Measurements from ENCODE around the gene EPB42. TPM values are rescaled to one million over a fixed set of nuclear protein-coding genes. Genes with fewer than 3 reads are reported as not detected.
"Not testable (repeated sequence)": the region's sequence is repeated elsewhere in the genome, so short reads cannot be mapped to it uniquely, and the experiment has no call there.

The EPB42 gene
- total RNA-seq, 1 experiment from 2014 or later = not detected

GRCh38 chr15:43226436-43227305, 5.9 kb upstream of the EPB42 start:
- BruUV-seq (replicated peaks) = no TSS peak
- Histone ChIP-seq H3K9ac (ENCODE audit: low read length) (no peak overlapping the region), H3K79me2 (ENCODE audit: insufficient read depth, low read length) (no peaks in the 10 kb centered on the region), H3K9me2 (ENCODE audit: insufficient read depth) (no peaks in the 10 kb centered on the region), H3K9me3 (ENCODE audit: control insufficient read depth in 1 of 2, insufficient read depth in 1 of 2, low read depth in 1 of 2, low read length in 2 of 2) (no peaks in the 10 kb centered on the region), H3K4me1 (ENCODE audit: control insufficient read depth in 1 of 2, insufficient read depth in 2 of 2, low read length in 2 of 2) (no peaks in the 10 kb centered on the region), H3K27ac (ENCODE audit: low read depth, low read length) (no peak overlapping the region), H3K36me3 (ENCODE audit: control insufficient read depth in 1 of 2, insufficient read depth in 2 of 2, low read length in 2 of 2) (no peaks in the 10 kb centered on the region), H3K27me3 (ENCODE audit: insufficient read depth, low read length) (no peaks in the 10 kb centered on the region), H3K4me2 (ENCODE audit: low read length) (no peak overlapping the region), H2AFZ (ENCODE audit: low read depth, low read length, poor library complexity, severe bottlenecking) (no peak overlapping the region), H4K20me1 (ENCODE audit: insufficient read depth) (no peaks in the 10 kb centered on the region), H3K4me3 (replicated peaks in 1 of 2; ENCODE audit: low read depth in 1 of 2, low read length in 2 of 2) (no peak overlapping the region)
- ChIA-PET RAD21 (ENCODE audit: low non-redundant PET in 1 of 2, low total read pairs in 2 of 2, uncharacterized antibody in 2 of 2, unreplicated experiment in 2 of 2) (interaction anchor here in 1 of 2 experiments (1.6 kb wide), 1 partner anchor 59 kb away, joined by 11 read pairs; no protein-coding TSS in a partner anchor), CTCF (interaction anchor here (0.7 to 3.2 kb wide), 9 partner anchors 8 to 95 kb away, joined by 3 to 81 read pairs (median 8); no protein-coding TSS in a partner anchor), POLR2A (no interaction called here)
- intact Hi-C loops (cut with micrococcal nuclease) = loop anchor here (5.0 kb wide), 1 partner anchor 41 kb away; the partner anchor contains the start of gene TGM5
- no peak for TF ChIP-seq RAD21 (IDR thresholded peaks at IDR 0.05; ENCODE audit: low read depth)
- no peak for TF ChIP-seq SRF (IDR thresholded peaks at IDR 0.05; ENCODE audit: low read depth)
- TF ChIP-seq ZBTB33 (IDR thresholded peaks at IDR 0.05; ENCODE audit: extremely low read depth, insufficient replicate concordance, low read length) = no peak
- no peak for TF ChIP-seq YY1 (IDR thresholded peaks at IDR 0.05; ENCODE audit: extremely low read depth, insufficient replicate concordance, low read depth, low read length)
- no peak for TF ChIP-seq SIN3A (IDR thresholded peaks at IDR 0.05; ENCODE audit: low read depth)
- no peak for TF ChIP-seq TCF7L2 (IDR thresholded peaks at IDR 0.05; ENCODE audit: borderline replicate concordance, extremely low read depth, insufficient read depth, insufficient read length)
- ATAC-seq = no peak
- DNase-seq (ENCODE audit: low read depth, low spot score) = no peak

- H3K9me2 ChIP-seq (ENCODE audit: insufficient read depth); DNase-seq (ENCODE audit: low read depth, low spot score); H3K36me3 ChIP-seq (ENCODE audit: control insufficient read depth in 1 of 2, insufficient read depth in 2 of 2, low read length in 2 of 2); BruUV-seq (replicated peaks); ATAC-seq; H3K4me3 ChIP-seq (replicated peaks in 1 of 2; ENCODE audit: low read depth in 1 of 2, low read length in 2 of 2); H3K9me3 ChIP-seq (ENCODE audit: control insufficient read depth in 1 of 2, insufficient read depth in 1 of 2, low read depth in 1 of 2, low read length in 2 of 2); H3K79me2 ChIP-seq (ENCODE audit: insufficient read depth, low read length); H3K27ac ChIP-seq (ENCODE audit: low read depth, low read length); H3K9ac ChIP-seq (ENCODE audit: low read length); H3K4me2 ChIP-seq (ENCODE audit: low read length); H4K20me1 ChIP-seq (ENCODE audit: insufficient read depth); H3K27me3 ChIP-seq (ENCODE audit: insufficient read depth, low read length); POLR2A ChIA-PET; H3K4me1 ChIP-seq (ENCODE audit: control insufficient read depth in 1 of 2, insufficient read depth in 2 of 2, low read length in 2 of 2): not testable (repeated sequence)
- ChIA-PET RAD21 (ENCODE audit: low non-redundant PET in 1 of 2, low total read pairs in 2 of 2, uncharacterized antibody in 2 of 2, unreplicated experiment in 2 of 2) (interaction anchor here (1.0 to 1.9 kb wide), 4 partner anchors 42 to 60 kb away, joined by 3 to 13 read pairs (median 10); no protein-coding TSS in a partner anchor), CTCF (interaction anchor here (0.9 to 3.2 kb wide), 21 partner anchors 9 to 488 kb away, joined by 3 to 81 read pairs (median 4); no protein-coding TSS in a partner anchor)
- intact Hi-C loops (cut with micrococcal nuclease) = loop anchor here (1.0 to 5.0 kb wide), 2 partner anchors 41 to 58 kb away; partner anchors contain the start of gene TGM5
- H2AFZ ChIP-seq (ENCODE audit: low read depth, low read length, poor library complexity, severe bottlenecking) = peak overlapping the region; percentile 62
Measured at GRCh38 chr15:43225950-43226255, 5.1 kb upstream of the EPB42 start.

Data from HCT116 (cell line).